SK-N-SH (cell line): ENCODE results near the gene OR5I1.

Source experiments
- POLR2AphosphoS5 ChIP-seq: IDR thresholded peaks from 2 replicates; pipeline ENCODE4 v1.6.1; 2012; ENCODE audit warnings: low read depth, low read length
- RCOR1 ChIP-seq: fragments of 150-350 bp; IDR thresholded peaks from 2 replicates; pipeline ENCODE4 v1.6.1; 2017; ENCODE audit warnings: antibody characterized with exemption, low read length
- SIN3A ChIP-seq: IDR thresholded peaks from 2 replicates; pipeline ENCODE4 v1.6.1; 2012; ENCODE audit warnings: low read depth, mild to moderate bottlenecking, low read length, moderate library complexity, borderline replicate concordance
- SMC3 ChIP-seq: IDR thresholded peaks from 2 replicates; pipeline ENCODE4 v1.6.1; 2012; ENCODE audit warnings: low read depth, low read length, improper control_type of control experiment
- TF ChIP-seq, protein P1 (sequence below): fragments of 200-600 bp; sonication (generic); IDR thresholded peaks from 2 replicates; pipeline ENCODE4 v1.6.1; 2017; ENCODE audit warnings: antibody characterized with exemption, mild to moderate bottlenecking, moderate library complexity

DNA sequence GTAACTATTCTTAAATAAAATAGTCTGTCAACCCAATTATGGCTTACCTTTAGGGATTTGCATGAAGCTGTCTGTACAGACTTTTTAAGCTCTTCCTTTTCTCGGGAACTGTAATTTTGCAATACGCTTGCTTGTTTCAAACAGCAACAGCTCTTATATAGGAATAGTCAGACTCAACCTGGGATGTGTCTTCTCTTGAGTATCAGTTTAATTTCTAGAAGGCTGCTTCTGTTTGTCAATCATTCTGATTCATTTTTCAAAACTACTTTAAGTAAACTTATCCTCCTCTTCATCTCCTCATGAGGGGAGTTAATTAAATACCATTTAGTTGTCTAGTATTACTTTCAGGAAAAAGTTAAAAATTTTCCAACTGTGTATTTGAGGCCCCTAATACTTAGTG is 33.6 kb upstream of the OR5I1 start, which contains the start of gene OR10AG1:
- TF ChIP-seq, protein P1, sequence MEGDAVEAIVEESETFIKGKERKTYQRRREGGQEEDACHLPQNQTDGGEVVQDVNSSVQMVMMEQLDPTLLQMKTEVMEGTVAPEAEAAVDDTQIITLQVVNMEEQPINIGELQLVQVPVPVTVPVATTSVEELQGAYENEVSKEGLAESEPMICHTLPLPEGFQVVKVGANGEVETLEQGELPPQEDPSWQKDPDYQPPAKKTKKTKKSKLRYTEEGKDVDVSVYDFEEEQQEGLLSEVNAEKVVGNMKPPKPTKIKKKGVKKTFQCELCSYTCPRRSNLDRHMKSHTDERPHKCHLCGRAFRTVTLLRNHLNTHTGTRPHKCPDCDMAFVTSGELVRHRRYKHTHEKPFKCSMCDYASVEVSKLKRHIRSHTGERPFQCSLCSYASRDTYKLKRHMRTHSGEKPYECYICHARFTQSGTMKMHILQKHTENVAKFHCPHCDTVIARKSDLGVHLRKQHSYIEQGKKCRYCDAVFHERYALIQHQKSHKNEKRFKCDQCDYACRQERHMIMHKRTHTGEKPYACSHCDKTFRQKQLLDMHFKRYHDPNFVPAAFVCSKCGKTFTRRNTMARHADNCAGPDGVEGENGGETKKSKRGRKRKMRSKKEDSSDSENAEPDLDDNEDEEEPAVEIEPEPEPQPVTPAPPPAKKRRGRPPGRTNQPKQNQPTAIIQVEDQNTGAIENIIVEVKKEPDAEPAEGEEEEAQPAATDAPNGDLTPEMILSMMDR: no peak
- TF ChIP-seq RCOR1: no peak
- no peak for TF ChIP-seq SMC3
- no peak for TF ChIP-seq POLR2AphosphoS5
- no peak for TF ChIP-seq SIN3A
